T-cell (primary cell): ENCODE results near the gene ABCD4. TPM values are rescaled to one million over a fixed set of nuclear protein-coding genes. Genes with fewer than 3 reads are reported as not detected.

Experiments
- ATAC-seq, 4 experiments: fragments of 200-7000 bp in 3 of 4; fragments of 150-1000 bp in 1 of 4; cut with Tn5 transposase; replicated peaks in 1 of 4; 1 replicate in 3 of 4; 2 replicates in 1 of 4; pipeline ENCODE4 v1.10.0; 2021; ENCODE audit warnings: moderate library complexity in 3 of 4, mild to moderate bottlenecking in 2 of 4, moderate number of reproducible peaks in 1 of 4
- CTCF ChIA-PET, 2 donors: fragments of 300-600 bp; sonication (Branson Sonifier 250); formaldehyde crosslinking; loops; one replicate each; lab custom pipeline; 2022; ENCODE audit warnings: antibody characterized with exemption in 2 of 2; lab: Charles Lee
- POLR2A ChIA-PET, 2 donors: fragments of 300-600 bp; sonication (Branson Sonifier 250); formaldehyde crosslinking; loops; one replicate each; lab custom pipeline; 2022; ENCODE audit warnings: antibody characterized with exemption in 2 of 2; lab: Charles Lee
- DNase-seq, 35 experiments: peaks; one replicate each; pipeline versions ENCODE4 v3.0.0 to v3.0.0-alpha.2; 2013 to 2023
- H3K27ac ChIP-seq: one replicate; pipeline ENCODE4 v1.5.1; 2013; ENCODE audit warnings: low read length
- H3K27me3 ChIP-seq, 2 experiments: replicated peaks in 1 of 2; 1 replicate in 1 of 2; 2 replicates in 1 of 2; pipeline versions ENCODE4 v1.6.1 to v1.7.0; 2013; ENCODE audit warnings: low read length in 1 of 2, mixed read lengths in 1 of 2; ENCODE audit not compliant: control insufficient read depth in 2 of 2, insufficient read depth in 2 of 2; ENCODE audit errors: extremely low read depth in 1 of 2
- H3K36me3 ChIP-seq, 2 donors: 1 replicate in 1 of 2; 2 replicates in 1 of 2; pipeline versions ENCODE4 v1.6.1 to v1.7.0; 2013; ENCODE audit warnings: low read length in 1 of 2; ENCODE audit not compliant: control insufficient read depth in 2 of 2, insufficient read depth in 1 of 2; ENCODE audit errors: extremely low read depth in 1 of 2
- H3K4me1 ChIP-seq, 2 experiments: 1 replicate in 1 of 2; 2 replicates in 1 of 2; pipeline versions ENCODE4 v1.6.1 to v1.7.0; 2013; ENCODE audit warnings: low read length in 2 of 2, mixed read lengths in 1 of 2; ENCODE audit not compliant: insufficient read depth in 2 of 2, control insufficient read depth in 1 of 2; ENCODE audit errors: extremely low read depth in 1 of 2
- H3K4me3 ChIP-seq, 2 donors: 1 replicate in 1 of 2; 2 replicates in 1 of 2; pipeline versions ENCODE4 v1.5.1 to v1.7.0; 2013; ENCODE audit warnings: mild to moderate bottlenecking in 2 of 2, low read length in 1 of 2, moderate library complexity in 1 of 2; ENCODE audit not compliant: control insufficient read depth in 1 of 2; ENCODE audit errors: extremely low read depth in 1 of 2
- H3K9me3 ChIP-seq: 2 replicates; pipeline ENCODE4 v1.7.0; 2013
- H3K27ac Mint-ChIP-seq, 2 donors: one replicate each; pipeline ENCODE4 v1.8.0; 2020 to 2021; ENCODE audit warnings: mild to moderate bottlenecking in 2 of 2, mixed read lengths in 2 of 2
- H3K27me3 Mint-ChIP-seq, 2 donors: one replicate each; pipeline ENCODE4 v1.8.0; 2021 to 2022; ENCODE audit warnings: mixed read lengths in 2 of 2
- H3K36me3 Mint-ChIP-seq: one replicate; pipeline ENCODE4 v1.8.0; 2021; ENCODE audit warnings: mixed read lengths
- H3K4me1 Mint-ChIP-seq, 3 donors: one replicate each; pipeline ENCODE4 v1.8.0; 2020 to 2022; ENCODE audit warnings: mixed read lengths in 3 of 3, mild to moderate bottlenecking in 1 of 3
- H3K4me3 Mint-ChIP-seq, 3 donors: one replicate each; pipeline ENCODE4 v1.8.0; 2020 to 2022; ENCODE audit warnings: mild to moderate bottlenecking in 3 of 3, mixed read lengths in 3 of 3, moderate library complexity in 3 of 3
- H3K9me3 Mint-ChIP-seq, 3 donors: one replicate each; pipeline ENCODE4 v1.8.0; 2020 to 2022; ENCODE audit warnings: mixed read lengths in 3 of 3
- WGBS: methylation state at CpG from one replicate; pipeline ENCODE4 v1.1.5; 2013; ENCODE audit warnings: missing lambda C conversion rate; ENCODE audit not compliant: insufficient coverage; 5-methylcytosine and 5-hydroxymethylcytosine counted together
- total RNA-seq, 35 experiments: library from RNA in 6 of 35; stranded (reverse) in 6 of 35; fragments of 120-200 nt in 1 of 35; gene quantifications; one replicate each; pipeline versions ENCODE4 v1.2.1 to v1.2.4 and lab custom pipeline; 2013 to 2026

ABCD4 gene
- total RNA-seq, 5 donors from 2014 or later (not counting 1 experiment from before 2014, with no cell fraction given): 70.3 to 103 (median 91.8) TPM

DNA sequence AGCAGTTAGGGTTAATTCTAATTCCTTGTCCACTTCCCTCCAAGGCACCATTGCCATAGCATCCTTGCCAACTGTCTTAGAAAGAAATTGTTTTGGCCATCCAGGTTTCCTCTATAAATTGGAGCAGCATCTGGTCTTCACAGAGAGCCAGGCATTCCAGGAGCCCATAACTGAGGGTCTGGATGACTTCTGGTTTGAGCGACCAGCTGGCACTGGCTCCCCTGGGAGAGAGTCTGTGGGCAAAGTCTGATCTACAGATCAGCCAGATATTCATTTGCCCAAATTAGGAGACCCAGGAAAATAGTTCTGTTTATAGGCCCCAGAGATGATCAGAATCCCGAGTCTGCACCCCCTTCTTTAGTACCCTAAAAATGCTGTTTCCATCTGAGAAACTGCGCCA, 47.5 kb downstream of the ABCD4 start:
- WGBS: no CpG with 5 or more reads among the region's 3 CpGs
- Histone ChIP-seq H3K9me3 (no peaks in the 10 kb centered on the region), H3K27ac (no peak overlapping the region), H3K4me3 (no peak overlapping the region), H3K27me3 (peaks cover 0 to 58% of the 10 kb centered on the region in 2 experiments), H3K36me3 (no peaks in the 10 kb centered on the region), H3K4me1 (peaks cover 0 to 26% of the 10 kb centered on the region in 2 experiments)
- Mint-ChIP-seq H3K27ac (no peak overlapping the region), H3K9me3 (no peaks in the 10 kb centered on the region), H3K27me3 (peaks cover 16 to 18% of the 10 kb centered on the region in 2 donors), H3K4me3 (no peak overlapping the region), H3K4me1 (peaks cover 8 to 12% (median 10%) of the 10 kb centered on the region in 3 donors), H3K36me3 (no peaks in the 10 kb centered on the region)
- no peak for DNase-seq
- CTCF ChIA-PET: interaction anchor here in 1 of 2 donors (0.5 kb wide), 1 partner anchor 11 kb away, joined by 3 read pairs; no protein-coding TSS in a partner anchor
- ATAC-seq: no peak
- POLR2A ChIA-PET: no interaction called here

DNA sequence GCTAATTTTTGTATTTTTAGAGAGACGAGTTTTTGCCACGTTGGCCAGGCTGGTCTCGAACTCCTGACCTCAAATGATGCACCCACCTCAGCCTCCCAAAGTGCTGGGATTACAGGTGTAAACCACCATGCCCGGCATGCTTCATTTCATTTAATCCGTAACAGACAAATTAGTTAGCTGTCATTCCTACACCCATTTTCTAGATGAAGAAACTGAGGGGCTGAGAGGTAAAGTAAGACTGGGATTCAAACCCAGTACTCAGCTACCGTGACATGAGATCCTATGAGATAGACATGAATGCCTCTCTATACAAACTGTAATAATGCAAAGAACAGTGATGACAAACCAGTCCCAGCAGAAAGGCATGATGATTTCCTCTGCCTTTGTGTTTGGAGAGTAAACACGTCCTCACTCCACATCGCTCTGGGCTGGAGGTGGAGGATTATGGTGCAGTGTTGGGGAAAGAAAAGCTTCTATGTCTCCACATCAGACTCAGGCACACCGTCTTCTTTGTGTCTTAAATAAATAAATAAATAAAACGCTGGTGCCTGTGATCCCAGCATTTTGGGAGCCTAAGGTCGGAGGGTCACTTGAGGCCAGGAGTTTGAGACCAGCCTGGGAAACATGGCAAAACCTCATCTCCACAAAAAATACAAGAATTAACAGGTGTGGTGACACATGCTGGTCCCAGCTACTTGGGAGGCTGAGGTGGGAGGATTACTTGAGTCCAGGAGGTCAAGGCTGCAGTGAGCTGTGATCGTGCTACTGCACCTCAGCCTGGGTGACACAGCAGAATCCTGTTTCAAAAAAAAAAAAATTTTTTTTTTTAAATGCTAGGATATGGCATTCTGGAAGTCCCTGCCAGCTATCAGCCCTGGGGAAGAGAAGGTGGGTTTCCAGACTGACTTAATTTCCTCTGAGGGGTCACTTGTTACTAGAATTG, 53.0 kb downstream of the ABCD4 start:
- ChIA-PET CTCF (no interaction called here), POLR2A (interaction anchor here in 1 of 2 donors (0.5 kb wide), 1 partner anchor 1184 kb away, joined by 8 read pairs; no protein-coding TSS in a partner anchor)
- H3K4me3 ChIP-seq: no peak overlapping the region
- no peak for ATAC-seq
- peaks cover 6 to 8% (median 6%) of the 10 kb centered on the region in 3 donors for H3K4me1 Mint-ChIP-seq
- 82% methylated on average over 2 of the region's 12 CpGs for WGBS
- no peak for DNase-seq
- H3K27me3 ChIP-seq: peaks cover 4 to 68% of the 10 kb centered on the region in 2 experiments
- H3K9me3 Mint-ChIP-seq: no peaks in the 10 kb centered on the region
- no peaks in the 10 kb centered on the region for H3K9me3 ChIP-seq
- no peak overlapping the region for H3K27ac Mint-ChIP-seq
- H3K27ac ChIP-seq: no peak overlapping the region
- no peak overlapping the region for H3K4me3 Mint-ChIP-seq
- H3K27me3 Mint-ChIP-seq: peaks cover 47 to 50% of the 10 kb centered on the region in 2 donors
- no peaks in the 10 kb centered on the region for H3K36me3 ChIP-seq
- H3K36me3 Mint-ChIP-seq: no peaks in the 10 kb centered on the region
- H3K4me1 ChIP-seq: peaks cover 0 to 8% of the 10 kb centered on the region in 2 experiments

DNA sequence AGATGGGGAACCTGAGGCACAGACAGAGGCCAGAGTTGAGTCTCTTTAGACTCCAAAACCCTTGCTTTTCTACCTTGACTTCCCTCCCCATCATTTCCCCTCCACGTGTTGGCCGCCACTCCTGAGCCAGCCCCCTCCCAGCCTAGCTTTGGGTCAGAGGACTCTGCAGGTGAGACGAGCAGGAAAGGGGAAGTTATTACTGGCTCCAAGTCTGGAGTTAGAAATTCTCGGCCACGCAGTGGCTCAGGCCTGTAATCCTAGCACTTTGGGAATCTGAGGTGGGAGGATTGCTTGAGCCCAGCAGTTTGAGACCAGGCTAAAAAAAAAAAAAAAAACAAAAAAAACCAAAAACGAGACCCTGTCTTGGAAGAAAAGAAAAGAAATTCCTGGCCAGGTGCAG, 54.7 kb downstream of the ABCD4 start:
- Mint-ChIP-seq H3K9me3 (no peaks in the 10 kb centered on the region), H3K4me1 (peaks cover 6 to 8% (median 8%) of the 10 kb centered on the region in 3 donors), H3K4me3 (no peak overlapping the region), H3K36me3 (no peaks in the 10 kb centered on the region), H3K27me3 (peaks cover 58 to 59% of the 10 kb centered on the region in 2 donors), H3K27ac (no peak overlapping the region)
- no CpG with 5 or more reads among the region's 6 CpGs for WGBS
- POLR2A ChIA-PET: no interaction called here
- Histone ChIP-seq H3K4me1 (peaks cover 0 to 8% of the 10 kb centered on the region in 2 experiments), H3K4me3 (no peak overlapping the region), H3K9me3 (no peaks in the 10 kb centered on the region), H3K36me3 (no peaks in the 10 kb centered on the region), H3K27ac (no peak overlapping the region), H3K27me3 (peaks cover 14 to 73% of the 10 kb centered on the region in 2 experiments)
- DNase-seq (no peak), ATAC-seq (no peak)
- CTCF ChIA-PET: no interaction called here

DNA sequence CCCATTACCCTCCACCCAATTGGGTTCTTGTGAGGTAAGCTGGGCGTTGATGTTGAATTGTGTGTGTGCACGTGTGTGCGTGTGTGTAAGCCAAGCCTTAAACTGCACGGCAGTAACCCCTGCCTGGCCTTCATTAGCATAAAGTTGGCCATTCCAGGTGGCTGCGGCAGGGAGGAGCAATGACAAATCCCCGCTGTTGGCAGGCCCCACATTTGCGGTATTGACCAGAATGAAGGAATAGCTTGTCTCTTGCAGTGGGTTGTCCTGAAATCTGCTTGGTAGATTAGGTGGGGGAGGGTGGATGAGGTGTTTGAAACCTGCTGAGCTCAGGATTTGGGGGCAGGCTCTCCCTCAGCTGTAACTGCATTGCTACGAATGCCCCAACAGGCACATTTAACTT, 56.2 kb downstream of the ABCD4 start:
- ChIA-PET POLR2A (no interaction called here), CTCF (interaction anchor here (0.6 to 1.6 kb wide), 2 partner anchors 11 kb away, joined by 3 to 7 read pairs; no protein-coding TSS in a partner anchor)
- no peak for ATAC-seq
- Histone ChIP-seq H3K27me3 (peaks cover 17 to 74% of the 10 kb centered on the region in 2 experiments), H3K27ac (no peak overlapping the region), H3K9me3 (no peaks in the 10 kb centered on the region), H3K4me1 (peaks cover 0 to 10% of the 10 kb centered on the region in 2 experiments), H3K36me3 (no peaks in the 10 kb centered on the region), H3K4me3 (no peak overlapping the region)
- H3K4me1 Mint-ChIP-seq: peaks cover 12 to 17% (median 15%) of the 10 kb centered on the region in 3 donors
- H3K4me3 Mint-ChIP-seq: no peak overlapping the region
- DNase-seq: no peak
- WGBS: 91% methylated on average over 5 of the region's 8 CpGs
- peaks cover 68% of the 10 kb centered on the region in 2 donors for H3K27me3 Mint-ChIP-seq
- no peaks in the 10 kb centered on the region for H3K36me3 Mint-ChIP-seq
- H3K9me3 Mint-ChIP-seq: no peaks in the 10 kb centered on the region
- H3K27ac Mint-ChIP-seq: no peak overlapping the region

DNA sequence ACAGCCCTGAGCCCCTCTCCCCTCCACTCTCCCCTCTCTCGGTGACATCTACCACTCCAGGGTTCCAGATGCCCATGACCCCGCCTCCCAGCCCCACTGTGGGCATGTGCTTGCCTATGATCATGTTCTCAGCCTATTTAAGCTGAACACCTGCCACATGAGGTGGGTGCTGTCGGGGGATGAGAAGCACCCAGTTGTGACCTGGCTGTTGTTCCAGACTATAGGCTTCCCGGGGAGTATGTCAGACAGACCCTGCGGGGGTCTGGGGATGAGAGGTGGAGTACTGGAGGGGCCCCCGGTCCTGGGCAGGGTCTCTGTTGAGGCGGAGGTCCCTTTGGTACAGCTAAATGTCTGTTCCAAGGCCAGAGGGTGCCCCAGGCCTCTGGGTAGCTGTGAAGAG, 57.4 kb downstream of the ABCD4 start:
- Histone ChIP-seq H3K27me3 (peaks cover 17 to 82% of the 10 kb centered on the region in 2 experiments), H3K27ac (no peak overlapping the region), H3K4me3 (no peak overlapping the region), H3K36me3 (no peaks in the 10 kb centered on the region), H3K4me1 (peaks cover 3 to 18% of the 10 kb centered on the region in 2 experiments), H3K9me3 (no peaks in the 10 kb centered on the region)
- no peak for ATAC-seq
- Mint-ChIP-seq H3K9me3 (no peaks in the 10 kb centered on the region), H3K27ac (no peak overlapping the region), H3K4me3 (no peak overlapping the region), H3K36me3 (no peaks in the 10 kb centered on the region), H3K4me1 (peaks cover 15 to 26% (median 18%) of the 10 kb centered on the region in 3 donors), H3K27me3 (peaks cover 62 to 78% of the 10 kb centered on the region in 2 donors)
- ChIA-PET CTCF (no interaction called here), POLR2A (no interaction called here)
- 54% methylated on average over 3 of the region's 7 CpGs for WGBS
- no peak for DNase-seq

- WGBS: 17% methylated on average over 2 of the region's 3 CpGs
- peaks cover 63 to 82% of the 10 kb centered on the region in 2 donors for H3K27me3 Mint-ChIP-seq
- Histone ChIP-seq H3K4me1 (peaks cover 4 to 25% of the 10 kb centered on the region in 2 experiments), H3K36me3 (no peaks in the 10 kb centered on the region), H3K4me3 (no peak overlapping the region), H3K9me3 (no peaks in the 10 kb centered on the region), H3K27me3 (peaks cover 17 to 94% of the 10 kb centered on the region in 2 experiments), H3K27ac (no peak overlapping the region)
- no peaks in the 10 kb centered on the region for H3K9me3 Mint-ChIP-seq
- CTCF ChIA-PET: no interaction called here
- POLR2A ChIA-PET: no interaction called here
- no peak overlapping the region for H3K4me3 Mint-ChIP-seq
- no peak for ATAC-seq
- H3K27ac Mint-ChIP-seq: no peak overlapping the region
- no peaks in the 10 kb centered on the region for H3K36me3 Mint-ChIP-seq
- no peak for DNase-seq
- H3K4me1 Mint-ChIP-seq: peaks cover 16 to 27% (median 19%) of the 10 kb centered on the region in 3 donors
Measured at GRCh38 chr14:74244115-74244514, 58.6 kb downstream of the ABCD4 start.
